GM19239 (cell line): ENCODE results near the gene HERC5.
A peak's percentile ranks its signal among the peaks of the same experiment; 100 is the strongest.
"Not testable (repeated sequence)": the region's sequence is repeated elsewhere in the genome, so short reads cannot be mapped to it uniquely, and the experiment has no call there.

Experiments used
- DNase-seq: peaks from one replicate; pipeline ENCODE4 v3.0.0; 2011; ENCODE audit warnings: low spot score; ENCODE audit not compliant: insufficient read length
- FAIRE-seq: peaks from 2 replicates; lab custom pipeline; 2011; peaks lifted over from hg19 to GRCh38; lab: Jason Lieb, UNC

The HERC5 gene

DNA sequence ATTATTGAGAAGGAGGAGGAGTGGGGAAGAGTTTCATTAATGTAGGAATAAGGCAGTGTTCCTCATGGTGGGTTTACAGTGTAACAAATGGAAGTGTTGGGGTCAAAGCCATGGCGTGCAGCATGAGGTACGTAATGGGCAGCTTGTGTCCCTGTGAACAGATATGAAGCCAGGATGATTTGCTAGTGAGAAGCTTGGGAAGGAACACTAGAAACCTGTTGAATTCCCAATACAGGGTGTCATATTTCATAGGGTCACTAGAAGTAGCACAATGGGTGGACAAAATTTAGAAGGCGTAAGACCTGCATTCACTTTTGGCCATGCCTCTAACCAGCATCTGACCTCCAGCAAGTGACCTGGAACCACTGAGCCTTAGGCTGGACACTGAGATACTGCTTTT, 59.8 kb downstream of the HERC5 start:
- DNase-seq (no peak), FAIRE-seq (no peak)

DNA sequence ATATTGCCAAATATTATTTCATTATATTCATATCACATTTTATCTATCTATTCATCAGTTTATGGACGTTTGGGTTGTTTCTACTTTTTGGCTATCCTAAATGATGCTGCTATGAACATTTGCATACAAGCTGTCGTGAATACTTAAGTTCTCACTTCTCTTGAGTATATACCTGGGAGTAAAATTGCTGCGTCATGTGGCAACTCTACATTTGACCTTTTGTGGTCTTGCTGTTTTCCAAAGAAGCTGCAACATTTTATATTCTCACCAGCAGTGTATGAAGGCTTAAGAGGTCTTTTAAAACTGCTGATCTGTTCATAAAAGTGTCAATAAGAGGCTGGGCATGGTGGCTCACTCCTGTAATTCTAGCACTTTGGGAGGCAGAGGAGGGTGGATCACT, 60.9 kb downstream of the HERC5 start:
- FAIRE-seq (no peak), DNase-seq (no peak)

DNA sequence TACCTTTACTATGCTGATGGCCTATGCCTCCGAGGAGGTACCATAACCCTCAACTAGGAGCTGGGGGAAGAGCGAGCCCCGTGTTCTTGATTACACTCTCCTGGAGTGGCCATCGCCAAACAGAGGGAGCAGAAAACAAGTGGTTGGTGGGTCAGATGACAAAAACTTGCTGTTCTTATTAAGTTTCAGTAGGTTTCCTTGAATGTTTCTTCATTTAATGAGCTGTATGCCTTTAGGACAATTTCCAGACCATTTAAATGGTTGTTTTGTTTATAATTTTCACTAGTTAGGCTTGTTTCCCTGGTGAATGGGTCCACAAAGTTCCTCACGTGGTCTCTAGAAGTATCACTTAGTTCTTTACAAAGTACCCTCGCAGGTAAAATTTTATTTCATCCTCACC, 62.0 kb downstream of the HERC5 start:
- FAIRE-seq (no peak), DNase-seq (no peak)

DNA sequence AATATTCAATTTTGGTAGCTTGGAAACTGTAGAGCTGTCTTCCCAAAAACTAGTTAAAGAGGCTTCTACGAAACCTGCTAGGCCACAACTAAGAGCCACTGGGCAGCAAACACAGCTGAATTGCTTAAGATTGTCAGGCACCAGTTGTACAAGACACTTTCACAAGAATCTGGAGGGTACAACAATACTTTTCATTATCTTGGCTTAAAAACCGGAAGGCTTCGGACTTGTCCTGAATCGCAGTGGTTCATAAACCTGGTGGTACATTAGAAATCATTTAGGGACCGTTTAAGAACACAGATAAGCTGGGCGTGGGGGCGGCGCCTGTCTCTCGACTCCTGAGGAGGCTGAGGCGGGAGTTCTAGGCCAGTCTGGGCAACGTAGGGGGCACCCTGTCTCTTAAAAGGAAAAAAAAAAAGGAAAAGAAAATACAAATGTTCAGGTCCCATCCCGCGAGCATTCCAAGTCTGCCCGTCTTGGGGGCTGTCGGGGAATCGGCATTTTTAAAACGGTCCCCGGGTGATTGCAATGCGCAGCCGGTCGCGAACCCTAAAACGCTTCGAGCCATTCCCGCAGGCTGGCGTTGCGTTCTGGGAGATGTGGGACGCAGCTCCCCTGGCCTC, 65.9 kb downstream of the HERC5 start:
- DNase-seq (no peak), FAIRE-seq (peak; percentile 80)

DNA sequence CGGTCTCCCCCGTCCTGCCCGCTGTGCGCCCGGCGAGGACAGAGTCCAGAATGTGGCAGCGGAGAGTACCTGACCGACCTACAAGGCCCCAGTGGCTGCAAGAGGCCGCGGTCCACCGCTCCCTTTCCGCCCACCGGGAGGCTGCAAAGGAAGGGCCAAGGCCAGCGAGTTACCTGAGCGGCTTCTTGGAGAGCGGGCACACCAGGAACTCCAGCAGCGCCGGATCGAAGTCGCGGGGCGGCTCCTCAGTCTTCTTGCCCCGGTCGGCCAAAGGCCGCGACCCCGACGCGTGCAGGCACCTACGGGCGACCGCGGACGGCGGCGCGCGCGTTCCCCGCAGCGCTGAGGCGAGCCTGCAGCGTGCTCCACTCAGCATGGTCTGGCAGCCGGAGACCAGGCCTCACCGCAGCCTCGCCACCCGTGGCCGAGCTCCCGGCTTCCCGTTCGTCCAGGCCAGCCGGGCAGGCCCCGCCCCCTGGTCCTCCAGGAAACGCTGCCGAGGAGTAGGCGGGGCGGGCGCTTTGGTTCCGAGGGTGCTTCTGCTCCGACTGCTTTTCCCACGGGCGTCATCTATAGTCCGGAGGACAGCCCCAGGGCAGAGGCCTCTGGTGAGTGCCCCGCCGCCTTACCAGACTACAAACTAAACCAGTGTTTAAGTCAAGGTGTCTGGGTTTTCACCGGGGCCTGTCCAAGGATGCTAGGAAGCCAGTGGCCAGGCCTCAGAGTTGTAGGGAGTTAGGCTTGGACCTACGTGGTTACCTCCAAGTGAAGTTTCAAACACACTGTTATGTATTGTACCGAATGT, 66.6 kb downstream of the HERC5 start, which contains the start of gene PYURF:
TSS of gene PYURF (minus strand) at position 452 of the 805 bp plus-strand sequence. CDS start at position 376, 76 bp downstream.
- FAIRE-seq (peak; percentile 71), DNase-seq (peak; percentile 68)

DNA sequence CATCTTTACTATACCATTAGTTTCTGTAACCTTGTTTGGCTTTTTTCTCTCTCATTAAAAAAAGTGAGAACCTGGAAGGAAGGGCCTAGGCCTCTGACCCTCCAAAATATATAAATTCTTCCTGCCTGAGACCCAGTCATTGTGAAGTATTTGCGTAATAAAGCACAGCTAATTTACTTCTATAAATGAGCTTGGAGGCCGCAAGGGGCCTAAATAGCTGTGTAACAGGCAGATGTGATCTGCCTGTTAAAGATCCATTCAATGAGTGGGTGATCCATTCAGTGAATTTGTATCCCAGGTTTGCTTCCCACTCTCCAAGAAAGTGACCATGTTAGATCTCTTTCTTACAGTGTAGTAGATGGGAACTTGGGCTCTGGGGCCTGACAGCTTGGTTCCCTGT, 67.3 kb downstream of the HERC5 start:
- DNase-seq = no peak
- FAIRE-seq = peak; percentile 42

DNA sequence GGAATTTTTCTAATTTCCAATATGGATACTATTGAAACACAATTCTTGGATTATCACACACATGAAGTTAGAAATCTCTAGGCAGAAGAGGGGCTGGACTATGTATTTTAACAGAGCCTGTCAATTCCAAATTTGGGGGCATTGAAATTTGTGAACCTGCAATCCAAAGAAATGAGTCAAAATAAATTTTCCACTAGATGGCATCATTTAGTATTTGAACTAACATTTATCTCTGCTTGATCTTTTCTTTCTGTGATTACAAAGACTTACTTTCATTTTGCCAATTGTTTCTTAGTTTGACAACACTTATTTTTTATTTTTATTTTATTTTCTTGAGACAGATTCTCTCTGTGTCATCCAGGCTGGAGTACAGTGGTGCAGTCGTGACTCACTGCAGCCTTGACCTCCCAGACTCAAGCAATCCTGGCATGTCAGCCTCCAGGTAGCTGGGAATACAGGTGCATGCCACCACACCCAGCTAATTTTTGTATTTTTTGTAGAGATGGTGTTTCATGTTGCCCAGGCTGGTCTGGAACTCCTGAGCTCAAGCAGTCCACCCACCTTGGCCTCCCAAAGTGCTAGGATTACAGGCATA, 69.4 kb downstream of the HERC5 start:
- peak; percentile 48 for FAIRE-seq
- no peak for DNase-seq

DNA sequence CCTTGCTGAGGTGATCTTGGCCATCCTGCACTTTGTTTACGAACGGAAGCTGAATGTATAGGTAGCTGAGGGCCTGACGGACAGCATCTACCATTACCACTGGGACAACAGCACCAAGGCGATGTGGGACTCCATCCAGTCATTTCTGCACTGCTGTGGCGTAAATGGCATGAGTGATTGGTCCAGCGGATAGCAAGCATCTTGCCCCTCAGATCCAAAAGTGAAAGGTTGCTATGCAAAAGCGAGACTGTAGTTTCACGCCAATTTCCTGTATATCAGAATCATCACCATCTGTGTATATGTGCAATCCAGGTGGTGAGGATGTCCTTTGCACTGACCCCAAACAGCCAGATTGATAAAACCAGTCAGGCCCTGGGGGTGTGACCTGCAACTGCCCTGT, 70.9 kb downstream of the HERC5 start:
- no peak for DNase-seq
- FAIRE-seq = peak; percentile 87

DNA sequence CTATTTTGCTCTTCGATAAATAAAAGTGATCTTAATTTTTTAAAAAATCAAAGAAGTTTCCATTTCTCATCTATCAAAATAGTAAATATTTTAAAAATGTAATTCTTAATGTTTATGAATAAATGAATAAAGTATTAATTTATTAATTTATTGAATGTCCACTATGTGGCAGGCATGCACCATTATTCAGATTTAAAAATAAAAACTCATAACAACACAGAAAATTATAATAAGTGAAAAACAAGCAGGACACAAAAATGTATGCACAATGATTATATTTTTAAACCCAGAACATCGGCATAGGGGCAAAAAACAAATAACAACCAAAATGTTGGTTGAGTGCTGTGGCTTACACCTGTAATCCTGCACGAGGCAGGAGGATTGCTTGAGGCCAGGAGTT, 71.9 kb downstream of the HERC5 start:
- FAIRE-seq (no peak), DNase-seq (no peak)

DNA sequence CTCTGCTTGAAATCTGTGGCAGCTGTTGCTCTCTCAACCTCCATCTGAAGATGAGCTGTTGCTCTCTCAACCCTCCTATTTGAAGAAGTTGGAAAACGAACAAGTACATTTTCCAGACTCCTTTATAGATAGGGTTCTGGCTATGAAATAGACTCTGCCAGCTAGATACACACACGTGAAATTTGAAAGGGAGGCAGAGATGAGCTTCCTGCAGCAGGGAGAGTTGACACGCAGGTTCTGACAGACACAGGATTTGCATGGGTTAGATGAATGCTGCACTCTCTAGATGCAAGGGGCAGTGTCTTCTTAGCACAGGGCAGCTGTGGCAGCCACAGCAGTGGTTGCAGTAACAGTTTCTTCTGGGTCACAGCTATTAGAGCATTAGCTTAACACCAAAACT, 74.6 kb downstream of the HERC5 start:
- no peak for FAIRE-seq
- no peak for DNase-seq

DNA sequence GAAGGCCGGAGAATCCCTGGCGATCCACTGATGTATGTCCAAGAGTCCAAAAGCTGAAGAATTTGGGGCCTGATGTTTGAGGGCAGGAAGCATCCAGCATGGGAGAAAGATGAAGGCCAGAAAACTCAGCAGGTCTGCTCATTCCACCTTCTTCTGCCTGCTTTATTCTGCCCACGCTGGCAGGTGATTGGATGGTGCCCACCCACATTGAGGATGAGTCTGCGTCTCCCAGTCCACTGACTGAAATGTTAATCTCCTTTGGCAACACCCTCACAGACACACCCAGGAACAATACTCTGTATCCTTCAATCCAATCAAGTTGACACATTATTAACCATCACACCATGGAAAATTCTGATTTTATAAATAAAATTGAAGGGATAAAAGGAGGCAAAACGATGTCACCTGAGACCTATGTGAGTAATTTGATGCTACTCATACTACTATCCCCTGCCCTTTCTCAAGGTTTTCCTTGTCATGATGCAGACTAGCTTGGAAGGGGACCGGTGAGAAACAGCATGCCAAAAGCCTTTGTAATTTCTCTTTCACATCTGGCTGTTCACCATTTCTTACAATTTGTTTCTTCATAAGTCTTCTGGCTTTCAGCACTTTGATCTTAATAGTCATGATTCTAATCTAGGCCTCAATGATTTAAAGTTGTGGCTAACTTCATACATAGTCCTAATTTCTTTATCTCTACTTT, 76.3 kb downstream of the HERC5 start:
- FAIRE-seq = no peak
- no peak for DNase-seq

DNA sequence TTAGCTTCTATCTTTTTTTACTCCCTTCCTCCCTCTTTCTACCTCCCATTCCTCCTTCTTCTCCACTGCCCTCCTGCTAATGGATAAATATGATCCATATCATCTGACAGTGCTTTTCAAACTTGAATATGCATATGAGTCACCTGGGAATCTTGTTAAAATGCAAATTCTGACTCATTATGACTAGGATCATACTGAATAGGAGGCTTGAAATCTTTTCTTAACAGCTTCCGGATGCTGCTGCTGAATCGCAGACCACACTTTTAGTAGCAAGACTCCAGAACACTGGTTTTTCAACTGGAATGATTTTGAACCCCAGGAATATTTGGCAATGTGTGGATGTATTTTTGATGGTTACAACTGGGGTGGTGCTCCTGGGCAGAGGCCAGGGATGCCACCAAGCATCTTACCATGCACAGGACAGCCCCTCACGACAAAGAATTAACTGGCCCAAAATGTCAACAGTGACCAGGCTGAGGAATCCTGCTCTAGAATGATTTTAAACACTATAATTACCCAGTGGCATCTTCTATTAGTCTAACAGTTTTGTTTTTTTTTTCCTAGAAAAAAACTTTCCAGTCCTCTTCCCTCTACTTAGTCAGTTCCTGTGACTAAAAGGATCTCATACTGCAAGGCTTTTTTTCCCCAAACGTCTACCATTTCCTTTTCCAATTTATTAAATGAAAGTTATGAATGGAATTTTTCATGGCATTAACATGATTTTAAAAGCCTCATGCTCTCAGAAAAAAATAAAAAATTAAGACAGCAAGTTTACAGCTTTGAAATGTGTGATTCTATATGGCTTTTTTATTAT, 77.2 kb downstream of the HERC5 start:
- DNase-seq = no peak
- FAIRE-seq = no peak

DNA sequence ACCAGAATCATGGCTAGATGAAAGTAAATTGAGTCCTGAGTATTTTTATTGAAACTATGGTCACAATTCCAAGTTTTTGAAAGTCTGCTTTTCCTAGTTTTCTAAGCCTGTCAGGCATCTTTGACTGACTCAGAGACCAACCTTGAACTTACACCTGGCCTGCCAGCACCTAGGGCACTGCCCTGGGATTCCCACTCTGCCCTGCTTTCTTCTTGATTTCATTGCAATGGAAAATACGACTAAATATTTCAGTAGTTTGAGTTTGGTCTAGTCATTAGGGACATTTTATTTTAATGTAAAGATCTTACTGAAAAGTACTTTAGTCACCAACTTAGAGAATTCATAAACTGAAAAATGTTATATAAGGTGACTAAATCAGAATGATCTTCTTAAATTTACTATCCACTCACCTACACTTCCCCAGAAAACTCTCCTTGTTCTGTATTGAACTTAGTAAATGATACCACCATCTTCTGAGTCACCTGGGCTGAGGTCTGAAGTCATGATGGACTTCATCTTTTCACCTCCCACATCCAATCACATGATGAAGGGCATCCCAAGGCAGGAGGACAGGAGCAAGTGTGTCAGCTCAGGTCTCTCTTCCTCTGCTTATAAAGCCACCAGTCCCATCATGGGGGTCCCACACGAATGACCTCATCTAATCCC, 78.3 kb downstream of the HERC5 start:
- no peak for FAIRE-seq

DNA sequence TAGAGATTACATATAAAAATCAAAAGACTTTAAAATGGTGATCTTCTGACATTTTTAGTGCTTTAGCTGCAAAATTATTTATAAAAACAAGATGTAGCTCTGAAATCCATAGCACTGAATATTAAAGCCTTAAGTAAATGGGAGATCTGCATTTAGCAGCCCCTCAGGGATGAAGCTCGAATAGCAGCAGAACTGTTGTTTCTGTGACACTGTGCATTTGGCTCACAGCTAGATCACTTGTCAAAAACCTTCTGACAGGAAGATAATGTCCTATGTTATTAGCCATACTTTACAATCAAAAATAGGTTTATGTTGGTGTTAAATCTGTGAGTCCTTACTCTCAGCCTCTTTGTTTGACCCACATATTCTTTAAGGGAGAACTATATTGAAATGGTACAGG, 80.8 kb downstream of the HERC5 start:
- FAIRE-seq = no peak

More for the DNA sequence above, 78.3 kb downstream of the HERC5 start:
- no peak for DNase-seq

DNA sequence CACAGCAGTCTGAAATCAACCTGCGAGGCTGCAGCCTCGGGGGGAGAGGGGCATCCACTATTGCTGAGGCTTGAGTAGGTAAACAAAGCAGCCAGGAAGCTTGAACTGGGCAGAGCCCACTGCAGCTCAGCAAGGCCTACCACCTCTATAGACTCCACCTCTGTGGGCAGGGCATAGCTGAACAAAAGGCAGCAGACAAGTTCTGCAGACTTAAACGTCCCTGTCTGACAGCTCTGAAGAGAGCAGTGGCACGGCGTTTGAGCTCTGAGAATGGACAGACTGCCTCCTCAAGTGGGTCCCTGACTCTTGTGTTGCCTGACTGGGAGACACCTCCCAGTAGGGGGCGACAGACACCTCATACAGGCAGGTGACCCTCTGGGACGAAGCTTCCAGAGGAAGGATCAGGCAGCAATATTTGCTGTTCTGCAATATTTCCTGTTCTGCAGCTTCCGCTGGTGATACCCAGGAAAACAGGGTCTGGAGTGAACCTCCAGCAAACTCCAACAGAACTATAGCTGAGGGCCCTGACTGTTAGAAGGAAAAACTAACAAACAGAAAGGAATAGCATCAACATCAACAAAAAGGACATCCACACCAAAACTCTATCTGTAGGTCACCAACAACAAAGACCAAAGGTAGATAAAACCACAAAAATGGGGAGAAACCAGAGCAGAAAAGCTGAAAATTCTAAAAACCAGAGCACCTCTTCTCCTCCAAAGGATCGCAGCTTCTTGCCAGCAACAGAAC, 82.6 kb downstream of the HERC5 start:
- peak; percentile 76 for FAIRE-seq
- DNase-seq = not testable (repeated sequence)

More for the DNA sequence above, 80.8 kb downstream of the HERC5 start:
- DNase-seq = no peak

DNA sequence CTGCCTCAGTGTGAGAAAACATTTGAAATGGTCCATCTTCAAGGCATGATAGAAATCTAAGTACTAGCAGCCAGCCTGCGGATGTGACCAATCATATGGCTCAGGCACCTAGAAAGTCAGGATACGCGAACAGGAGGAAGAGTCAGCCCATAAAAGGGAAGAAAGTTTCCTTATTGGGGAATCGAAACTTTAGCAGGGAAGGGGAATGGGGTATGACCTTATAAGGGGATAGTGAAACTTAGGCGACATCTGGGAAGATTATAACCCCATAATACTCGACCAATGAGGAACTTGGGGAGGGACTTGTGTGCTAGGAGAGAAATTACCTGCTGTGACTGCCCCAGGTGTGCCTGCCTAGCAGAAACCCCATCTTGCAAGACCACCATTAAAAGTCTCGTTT, 92.9 kb downstream of the HERC5 start:
- FAIRE-seq (no peak), DNase-seq (no peak)
